Karpas-422 (cell line): ENCODE results near the gene APEX1. TPM values are rescaled to one million over a fixed set of nuclear protein-coding genes. Genes with fewer than 3 reads are reported as not detected.

Source experiments
- DNase-seq: peaks from one replicate; pipeline ENCODE4 v3.0.0-alpha.2; 2015
- H2AFZ ChIP-seq: fragments of 200-600 bp; sonication (generic); 2 replicates; pipeline ENCODE4 v1.6.1; 2014; ENCODE audit warnings: antibody characterized with exemption, low read length, mixed read lengths
- H3K27ac ChIP-seq: fragments of 200-600 bp; sonication (generic); 2 replicates; pipeline ENCODE4 v1.5.1; 2014; ENCODE audit warnings: mild to moderate bottlenecking, low read length, moderate library complexity
- H3K27me3 ChIP-seq: fragments of 200-600 bp; sonication (generic); 2 replicates; pipeline ENCODE4 v1.6.1; 2014; ENCODE audit warnings: low read length, mixed read lengths
- H3K36me3 ChIP-seq: fragments of 200-600 bp; sonication (generic); 2 replicates; pipeline ENCODE4 v1.6.1; 2014; ENCODE audit warnings: low read length, mixed read lengths; ENCODE audit not compliant: insufficient read depth
- H3K4me1 ChIP-seq: fragments of 200-600 bp; sonication (generic); 2 replicates; pipeline ENCODE4 v1.6.1; 2014; ENCODE audit warnings: mild to moderate bottlenecking, low read length, mixed read lengths
- H3K4me2 ChIP-seq: fragments of 200-600 bp; sonication (generic); 2 replicates; pipeline ENCODE4 v1.6.1; 2014; ENCODE audit warnings: low read length, low read depth, mild to moderate bottlenecking; ENCODE audit not compliant: poor library complexity, severe bottlenecking
- H3K4me3 ChIP-seq: fragments of 200-600 bp; sonication (generic); 2 replicates; pipeline ENCODE4 v1.5.1; 2014; ENCODE audit warnings: mild to moderate bottlenecking, antibody characterized with exemption, low read length, mixed read lengths
- H3K79me2 ChIP-seq: fragments of 200-600 bp; sonication (generic); 2 replicates; pipeline ENCODE4 v1.6.1; 2014; ENCODE audit warnings: mild to moderate bottlenecking, low read length, mixed read lengths
- H3K9ac ChIP-seq: fragments of 200-600 bp; sonication (generic); 2 replicates; pipeline ENCODE4 v1.6.0; 2014; ENCODE audit warnings: low read length
- H3K9me2 ChIP-seq: fragments of 200-600 bp; sonication (generic), shearing (Covaris generic); replicated peaks from 2 replicates; pipeline ENCODE4 v1.6.0; 2014; ENCODE audit warnings: mild to moderate bottlenecking, low read length, moderate library complexity; ENCODE audit not compliant: insufficient read depth
- H3K9me3 ChIP-seq: fragments of 300-700, 200-600 bp; sonication (generic); 2 replicates; pipeline ENCODE4 v1.6.1; 2014; ENCODE audit warnings: low read length, mixed read lengths
- H4K20me1 ChIP-seq: fragments of 200-600 bp; sonication (generic); 2 replicates; pipeline ENCODE4 v1.6.1; 2014; ENCODE audit warnings: mild to moderate bottlenecking, antibody characterized with exemption, low read length, low read depth; ENCODE audit not compliant: insufficient read depth
- total RNA-seq: library from RNA; depleted of rRNA; stranded (reverse); fragments of >200 nt; shearing (Covaris generic); gene quantifications from 2 replicates; pipeline ENCODE4 v1.2.3, GENCODE V29; 2014; ENCODE audit warnings: low replicate concordance

APEX1 gene
- total RNA-seq, 1 experiment from 2014 or later: 97.8 TPM

DNA sequence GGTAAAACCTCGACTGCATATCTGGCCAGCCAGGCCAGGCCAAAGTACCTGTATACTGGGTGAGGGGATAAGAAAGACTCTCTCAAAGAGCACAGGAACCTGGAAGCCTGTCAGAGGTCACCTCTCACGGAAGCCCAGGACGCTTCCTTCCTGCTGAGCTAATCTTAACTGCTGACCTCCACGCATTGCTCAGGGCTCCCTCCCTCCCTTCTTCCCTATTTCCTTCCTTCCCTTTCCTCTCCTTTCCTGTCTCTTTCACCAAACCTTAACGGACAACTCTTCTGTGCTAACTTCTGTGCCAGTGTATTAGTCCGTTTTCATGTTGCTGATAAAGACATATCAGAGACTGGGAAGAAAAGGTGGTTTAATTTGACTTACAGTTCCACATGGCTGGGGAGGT lies 35.5 kb downstream of the APEX1 start:
- Histone ChIP-seq H3K9me2 (no peaks in the 10 kb centered on the region), H3K36me3 (no peaks in the 10 kb centered on the region), H3K4me2 (no peak overlapping the region), H3K27ac (no peak overlapping the region), H3K27me3 (no peaks in the 10 kb centered on the region), H3K9me3 (no peaks in the 10 kb centered on the region), H4K20me1 (no peaks in the 10 kb centered on the region), H3K9ac (no peak overlapping the region), H3K4me1 (peaks cover 11% of the 10 kb centered on the region), H2AFZ (no peak overlapping the region), H3K4me3 (no peak overlapping the region), H3K79me2 (no peaks in the 10 kb centered on the region)
- no peak for DNase-seq

DNA sequence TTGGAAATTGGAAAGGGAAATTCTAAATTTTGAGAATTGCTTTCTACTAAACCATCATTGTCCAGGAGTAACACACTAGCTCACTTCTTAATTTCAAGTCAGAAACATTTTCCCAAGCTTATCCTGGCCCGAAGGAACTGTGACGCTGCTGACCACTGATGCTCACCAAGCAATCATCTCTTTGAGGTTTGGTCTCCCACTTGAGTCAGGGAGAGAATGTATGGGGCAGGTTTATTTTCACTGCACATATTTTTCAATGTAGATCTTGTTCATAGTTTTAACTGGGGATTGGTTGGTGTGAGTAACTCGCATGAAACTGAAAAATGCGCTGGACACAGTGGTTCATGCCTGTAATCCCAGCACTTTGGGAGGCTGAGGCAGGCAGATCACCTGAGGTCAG lies 37.5 kb downstream of the APEX1 start:
- no peaks in the 10 kb centered on the region for H3K27me3 ChIP-seq
- H3K4me2 ChIP-seq: no peak overlapping the region
- H3K4me1 ChIP-seq: peaks cover 11% of the 10 kb centered on the region
- H3K4me3 ChIP-seq: no peak overlapping the region
- no peak overlapping the region for H3K9ac ChIP-seq
- no peaks in the 10 kb centered on the region for H3K36me3 ChIP-seq
- no peaks in the 10 kb centered on the region for H3K9me3 ChIP-seq
- no peaks in the 10 kb centered on the region for H3K9me2 ChIP-seq
- H2AFZ ChIP-seq: no peak overlapping the region
- no peaks in the 10 kb centered on the region for H3K79me2 ChIP-seq
- DNase-seq: no peak
- H4K20me1 ChIP-seq: no peaks in the 10 kb centered on the region
- no peak overlapping the region for H3K27ac ChIP-seq

DNA sequence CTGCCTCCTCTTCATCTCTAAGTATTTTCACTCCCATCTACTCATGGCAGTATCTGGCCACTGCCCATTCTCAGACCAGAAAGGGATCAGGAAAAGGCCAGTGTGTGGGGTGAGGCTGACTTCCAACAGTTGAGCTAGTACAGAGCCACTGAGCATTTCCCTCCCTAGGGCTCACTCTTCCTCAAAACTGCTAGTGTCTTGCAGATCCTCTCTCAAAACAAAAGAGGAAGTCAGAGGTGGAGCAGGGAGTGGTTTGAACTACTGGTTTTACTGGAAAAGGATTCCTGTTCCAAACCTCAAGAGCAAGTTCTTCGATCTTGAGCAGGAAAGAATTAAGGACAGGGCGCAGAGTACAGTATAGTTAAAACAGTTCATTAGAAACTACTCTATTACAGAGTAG lies 38.6 kb downstream of the APEX1 start:
- Histone ChIP-seq H3K9me3 (no peaks in the 10 kb centered on the region), H3K9ac (no peak overlapping the region), H3K4me1 (peaks cover 11% of the 10 kb centered on the region), H3K27ac (no peak overlapping the region), H3K4me2 (no peak overlapping the region), H3K4me3 (no peak overlapping the region), H3K79me2 (no peaks in the 10 kb centered on the region), H2AFZ (no peak overlapping the region), H4K20me1 (no peaks in the 10 kb centered on the region), H3K9me2 (no peaks in the 10 kb centered on the region), H3K36me3 (no peaks in the 10 kb centered on the region), H3K27me3 (no peaks in the 10 kb centered on the region)
- no peak for DNase-seq

DNA sequence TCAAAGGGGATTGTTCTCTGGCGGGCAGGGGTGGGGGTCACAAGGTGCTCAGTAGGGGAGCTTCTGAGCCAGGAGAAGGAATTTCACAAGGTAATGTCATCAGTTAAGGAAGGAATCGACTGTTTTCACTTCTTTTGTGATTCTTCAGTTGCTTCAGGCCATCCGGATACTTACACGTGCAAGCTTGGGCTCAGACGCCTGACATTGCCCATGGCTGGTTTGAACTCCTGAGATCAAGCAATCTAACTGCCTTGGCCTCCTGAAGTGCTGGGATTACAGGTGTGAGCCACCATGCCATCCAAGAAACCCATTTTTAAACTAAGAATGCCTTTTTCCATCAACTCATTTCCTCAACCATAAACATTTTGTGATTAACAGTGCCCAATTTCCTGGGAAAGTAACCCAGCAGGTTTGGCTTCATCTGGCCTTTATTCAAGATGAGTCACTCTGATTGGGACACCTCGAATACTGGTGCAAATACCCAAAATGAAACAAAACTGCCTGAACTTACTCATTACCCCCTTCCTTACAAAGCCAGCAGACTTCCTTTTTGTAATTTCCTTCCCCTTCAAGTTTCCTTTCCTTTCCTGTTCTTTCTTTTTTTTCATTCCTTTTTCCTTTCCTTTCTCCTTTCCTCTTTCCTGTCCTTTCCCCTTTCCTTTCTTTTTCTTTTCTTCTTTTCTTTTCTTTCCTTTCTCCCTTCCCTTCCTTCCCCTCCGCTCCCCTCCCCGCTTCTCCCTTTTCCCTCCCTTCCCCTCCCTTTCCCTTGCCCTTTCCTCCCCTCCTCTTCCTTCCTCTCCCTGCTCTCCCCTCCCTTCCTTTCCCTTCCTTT lies 40.1 kb downstream of the APEX1 start:
- Histone ChIP-seq H3K9me3 (no peaks in the 10 kb centered on the region), H3K27me3 (no peaks in the 10 kb centered on the region), H3K4me2 (no peak overlapping the region), H4K20me1 (no peaks in the 10 kb centered on the region), H3K27ac (no peak overlapping the region), H3K79me2 (no peaks in the 10 kb centered on the region), H3K9ac (no peak overlapping the region), H3K36me3 (no peaks in the 10 kb centered on the region), H3K9me2 (no peaks in the 10 kb centered on the region), H3K4me3 (no peak overlapping the region), H3K4me1 (no peaks in the 10 kb centered on the region; the same call in 1 of the 2 replicates), H2AFZ (no peak overlapping the region)
- DNase-seq: no peak

DNA sequence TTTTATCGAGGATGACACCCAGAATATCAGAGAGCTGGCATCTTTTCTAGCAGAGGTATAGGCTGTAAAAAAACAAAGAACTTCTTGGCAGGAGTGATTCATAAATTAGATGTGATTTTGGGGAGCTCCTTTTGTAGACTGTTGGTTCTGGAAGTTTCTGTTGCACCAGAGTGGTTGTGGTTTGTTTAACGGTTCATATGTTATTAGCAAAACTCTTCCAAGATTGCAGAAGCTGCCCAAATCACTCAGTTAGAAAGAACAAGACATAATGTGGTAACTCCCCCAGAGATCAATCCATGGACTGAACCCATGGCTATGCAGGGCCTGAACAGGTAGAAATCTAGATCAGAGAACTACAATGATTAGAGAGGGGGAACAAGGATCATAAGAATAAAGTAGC lies 43.6 kb downstream of the APEX1 start:
- H2AFZ ChIP-seq: no peak overlapping the region

DNA sequence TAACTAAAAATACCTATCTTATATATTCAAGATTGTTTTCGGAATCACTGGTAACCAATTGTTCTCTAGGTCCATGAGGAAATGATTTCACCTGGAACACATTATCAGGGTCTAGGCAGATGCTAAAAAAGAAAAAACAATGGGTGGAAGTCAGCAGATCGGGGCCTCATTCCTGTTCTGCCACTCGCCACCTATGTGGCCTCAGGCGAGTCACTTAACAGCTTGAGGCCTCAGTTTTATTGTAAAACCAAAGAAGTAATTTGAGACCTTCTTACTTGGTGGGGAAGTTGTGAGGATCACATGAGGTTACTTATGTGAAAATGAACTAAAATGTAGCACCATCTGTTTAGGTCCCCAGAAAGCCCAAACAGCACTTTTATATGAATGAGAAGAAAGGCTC lies 44.1 kb downstream of the APEX1 start:
- H4K20me1 ChIP-seq: no peaks in the 10 kb centered on the region
- no peaks in the 10 kb centered on the region for H3K79me2 ChIP-seq
- no peak for DNase-seq
- no peaks in the 10 kb centered on the region for H3K36me3 ChIP-seq
- no peak overlapping the region for H2AFZ ChIP-seq
- H3K4me2 ChIP-seq: no peak overlapping the region
- no peaks in the 10 kb centered on the region for H3K27me3 ChIP-seq
- no peaks in the 10 kb centered on the region for H3K4me1 ChIP-seq
- H3K9me2 ChIP-seq: no peaks in the 10 kb centered on the region
- no peak overlapping the region for H3K27ac ChIP-seq
- no peaks in the 10 kb centered on the region for H3K9me3 ChIP-seq
- no peak overlapping the region for H3K4me3 ChIP-seq
- H3K9ac ChIP-seq: no peak overlapping the region

More for the DNA sequence above, 43.6 kb downstream of the APEX1 start:
- Histone ChIP-seq H3K9me2 (no peaks in the 10 kb centered on the region), H3K4me2 (no peak overlapping the region), H3K9me3 (no peaks in the 10 kb centered on the region), H4K20me1 (no peaks in the 10 kb centered on the region), H3K4me3 (no peak overlapping the region), H3K36me3 (no peaks in the 10 kb centered on the region), H3K27me3 (no peaks in the 10 kb centered on the region), H3K79me2 (no peaks in the 10 kb centered on the region), H3K4me1 (no peaks in the 10 kb centered on the region), H3K27ac (no peak overlapping the region), H3K9ac (no peak overlapping the region)
- no peak for DNase-seq

DNA sequence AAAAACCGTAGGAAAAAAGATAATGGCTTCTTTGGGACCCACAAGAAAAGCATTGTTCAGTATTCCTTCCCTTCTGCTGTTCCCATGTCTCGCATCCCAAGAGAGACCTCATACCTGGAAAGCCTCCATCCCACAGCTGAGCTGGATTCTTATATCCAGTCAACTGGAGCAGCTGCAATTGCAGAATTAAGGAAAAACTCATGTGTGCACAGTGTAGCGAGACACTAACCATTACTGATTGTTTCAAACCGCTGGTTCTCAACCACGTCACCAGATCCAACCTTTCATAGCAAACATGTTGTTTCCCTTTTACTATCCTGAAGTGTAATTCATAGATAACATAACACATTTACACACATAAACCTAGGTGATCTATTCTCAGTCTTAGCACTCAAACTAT lies 44.9 kb downstream of the APEX1 start:
- no peak overlapping the region for H3K9ac ChIP-seq
- H3K4me3 ChIP-seq: no peak overlapping the region
- DNase-seq: no peak
- no peaks in the 10 kb centered on the region for H3K9me3 ChIP-seq
- no peaks in the 10 kb centered on the region for H3K27me3 ChIP-seq
- H4K20me1 ChIP-seq: no peaks in the 10 kb centered on the region
- no peaks in the 10 kb centered on the region for H3K36me3 ChIP-seq
- no peak overlapping the region for H3K27ac ChIP-seq
- H2AFZ ChIP-seq: no peak overlapping the region
- H3K79me2 ChIP-seq: no peaks in the 10 kb centered on the region
- H3K9me2 ChIP-seq: no peaks in the 10 kb centered on the region
- no peaks in the 10 kb centered on the region for H3K4me1 ChIP-seq
- H3K4me2 ChIP-seq: no peak overlapping the region

DNA sequence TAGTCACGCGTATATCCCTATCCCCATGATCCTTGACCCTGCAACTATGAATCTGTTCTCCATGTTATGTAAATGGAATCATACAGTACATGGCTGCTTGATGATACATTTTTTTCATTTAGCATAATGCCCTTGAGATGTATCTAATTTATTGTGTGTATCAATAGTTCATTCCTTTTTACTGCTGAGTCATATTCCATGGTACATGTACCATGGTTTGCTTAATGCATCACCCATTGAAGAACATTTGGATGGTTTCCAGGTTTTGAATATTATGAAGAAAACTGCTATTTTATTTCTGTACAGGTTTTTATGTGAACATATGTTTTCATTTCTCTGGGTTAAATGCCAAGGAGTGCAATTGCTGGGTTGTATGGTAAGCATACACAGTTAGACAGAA lies 46.3 kb downstream of the APEX1 start:
- Histone ChIP-seq H3K4me1 (no peaks in the 10 kb centered on the region), H3K36me3 (no peaks in the 10 kb centered on the region), H3K4me2 (no peak overlapping the region), H3K9ac (no peak overlapping the region), H2AFZ (no peak overlapping the region), H3K27me3 (no peaks in the 10 kb centered on the region), H3K9me2 (no peaks in the 10 kb centered on the region), H3K27ac (no peak overlapping the region), H4K20me1 (no peaks in the 10 kb centered on the region), H3K4me3 (no peak overlapping the region), H3K79me2 (no peaks in the 10 kb centered on the region), H3K9me3 (no peaks in the 10 kb centered on the region)
- no peak for DNase-seq
